NB4 (cell line): ENCODE data around the gene NTRK3.
"Not testable (repeated sequence)": the region's sequence is repeated elsewhere in the genome, so short reads cannot be mapped to it uniquely, and the experiment has no call there.

Experiments
- CTCF ChIP-seq: IDR thresholded peaks from one replicate; pipeline ENCODE4 v1.5.1; 2012; ENCODE audit warnings: low read depth, low read length
- MAX ChIP-seq: IDR thresholded peaks from 2 replicates; pipeline ENCODE4 v1.6.1; 2011; ENCODE audit warnings: low read depth, low read length
- MYC ChIP-seq: IDR thresholded peaks from 2 replicates; pipeline ENCODE4 v1.6.1; 2011; ENCODE audit warnings: low read depth, low read length
- POLR2A ChIP-seq: IDR thresholded peaks from 2 replicates; pipeline ENCODE4 v1.6.1; 2011; ENCODE audit warnings: mild to moderate bottlenecking; ENCODE audit not compliant: insufficient read length; ENCODE audit errors: extremely low read depth

GRCh38 chr15:87833333-87833732, 423.2 kb downstream of the NTRK3 start:
- not testable (repeated sequence) for TF ChIP-seq CTCF, POLR2A, MAX, MYC
